HepG2 (cell line): ENCODE measurements around the gene SLC16A2.

Experiments
- CC2D1A ChIP-seq: sonication (generic); formaldehyde crosslinking; IDR thresholded peaks from 2 replicates; pipeline ENCODE4 v1.8.1; 2023; ENCODE audit warnings: mild to moderate bottlenecking, missing genetic modification reagents
- HMG20A ChIP-seq: IDR thresholded peaks from 2 replicates; pipeline ENCODE4 v1.6.1; 2016; ENCODE audit warnings: borderline replicate concordance
- NFKB2 ChIP-seq: sonication (generic); formaldehyde crosslinking; IDR thresholded peaks from 2 replicates; pipeline ENCODE4 v1.4.0; 2020; ENCODE audit warnings: missing genetic modification reagents, borderline replicate concordance
- POLR2A ChIP-seq, 2 experiments: IDR thresholded peaks; 2 replicates each; pipeline ENCODE4 v1.6.1; 2011; ENCODE audit warnings: low read depth in 2 of 2, low read length in 2 of 2, mild to moderate bottlenecking in 1 of 2, moderate library complexity in 1 of 2; ENCODE audit not compliant: insufficient read depth in 1 of 2
- SMC3 ChIP-seq: IDR thresholded peaks from 2 replicates; pipeline ENCODE4 v1.6.1; 2011; ENCODE audit warnings: low read length, improper control_type of control experiment
- SP2 ChIP-seq: sonication (generic); formaldehyde crosslinking; IDR thresholded peaks from 2 replicates; pipeline ENCODE4 v1.5.1; 2020; ENCODE audit warnings: mild to moderate bottlenecking, missing genetic modification reagents
- WIZ ChIP-seq: sonication (generic); formaldehyde crosslinking; IDR thresholded peaks from 2 replicates; pipeline ENCODE4 v1.5.1; 2020; ENCODE audit warnings: mild to moderate bottlenecking, missing genetic modification reagents
- ZNF558 ChIP-seq: sonication (generic); formaldehyde crosslinking; IDR thresholded peaks from 2 replicates; pipeline ENCODE4 v1.9.0; 2022; ENCODE audit warnings: mild to moderate bottlenecking, missing genetic modification reagents, borderline replicate concordance
- ZNF883 ChIP-seq: sonication (generic); formaldehyde crosslinking; IDR thresholded peaks from 2 replicates; pipeline ENCODE4 v1.5.1; 2020; ENCODE audit warnings: mild to moderate bottlenecking, missing genetic modification reagents; ENCODE audit errors: not compliant biosample characterization
- TF ChIP-seq, protein P1 (sequence below): sonication (generic); formaldehyde crosslinking; IDR thresholded peaks from 2 replicates; pipeline ENCODE4 v1.9.0; 2021; ENCODE audit warnings: missing genetic modification reagents, mild to moderate bottlenecking, borderline replicate concordance
- TF ChIP-seq, protein P2 (sequence below): sonication (generic); formaldehyde crosslinking; IDR thresholded peaks from 2 replicates; pipeline ENCODE4 v1.5.0; 2020; ENCODE audit warnings: mild to moderate bottlenecking, missing genetic modification reagents, moderate library complexity
- TF ChIP-seq, protein P3 (sequence below), 2 experiments: sonication (generic) in 1 of 2; formaldehyde crosslinking in 1 of 2; IDR thresholded peaks; 2 replicates each; pipeline versions ENCODE4 v1.4.0 to v1.6.1; 2018 to 2020; ENCODE audit warnings: missing genetic modification reagents in 2 of 2, borderline replicate concordance in 1 of 2, low read depth in 1 of 2, mild to moderate bottlenecking in 1 of 2, missing biosample characterization in 1 of 2

DNA sequence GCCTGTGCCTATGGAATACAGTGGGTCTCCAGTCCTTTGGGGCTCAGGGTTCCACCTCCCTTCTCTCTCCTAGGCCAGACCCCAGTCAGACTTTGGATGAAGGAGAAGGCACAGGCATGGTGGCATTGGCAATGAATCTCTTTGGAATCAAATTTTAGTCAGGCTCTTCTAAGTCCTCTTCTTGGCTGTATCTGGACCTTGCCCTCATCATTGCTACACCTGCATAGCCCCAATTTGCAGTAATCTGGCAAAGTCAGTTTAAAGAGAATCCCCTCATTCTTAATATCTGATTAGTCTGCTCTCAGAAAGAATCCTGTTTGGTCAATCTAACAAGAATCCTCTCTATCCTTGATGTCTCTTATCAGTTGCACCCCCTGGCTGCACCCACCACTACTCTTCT is 77.6 kb downstream of the SLC16A2 start:
- TF ChIP-seq, protein P1, sequence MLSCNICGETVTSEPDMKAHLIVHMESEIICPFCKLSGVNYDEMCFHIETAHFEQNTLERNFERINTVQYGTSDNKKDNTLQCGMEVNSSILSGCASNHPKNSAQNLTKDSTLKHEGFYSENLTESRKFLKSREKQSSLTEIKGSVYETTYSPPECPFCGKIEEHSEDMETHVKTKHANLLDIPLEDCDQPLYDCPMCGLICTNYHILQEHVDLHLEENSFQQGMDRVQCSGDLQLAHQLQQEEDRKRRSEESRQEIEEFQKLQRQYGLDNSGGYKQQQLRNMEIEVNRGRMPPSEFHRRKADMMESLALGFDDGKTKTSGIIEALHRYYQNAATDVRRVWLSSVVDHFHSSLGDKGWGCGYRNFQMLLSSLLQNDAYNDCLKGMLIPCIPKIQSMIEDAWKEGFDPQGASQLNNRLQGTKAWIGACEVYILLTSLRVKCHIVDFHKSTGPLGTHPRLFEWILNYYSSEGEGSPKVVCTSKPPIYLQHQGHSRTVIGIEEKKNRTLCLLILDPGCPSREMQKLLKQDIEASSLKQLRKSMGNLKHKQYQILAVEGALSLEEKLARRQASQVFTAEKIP (CRISPR knock-in tag), result no peak
- no peak for TF ChIP-seq SP2
- no peak for TF ChIP-seq NFKB2
- no peak for TF ChIP-seq HMG20A (CRISPR knock-in tag)
- TF ChIP-seq, protein P2, sequence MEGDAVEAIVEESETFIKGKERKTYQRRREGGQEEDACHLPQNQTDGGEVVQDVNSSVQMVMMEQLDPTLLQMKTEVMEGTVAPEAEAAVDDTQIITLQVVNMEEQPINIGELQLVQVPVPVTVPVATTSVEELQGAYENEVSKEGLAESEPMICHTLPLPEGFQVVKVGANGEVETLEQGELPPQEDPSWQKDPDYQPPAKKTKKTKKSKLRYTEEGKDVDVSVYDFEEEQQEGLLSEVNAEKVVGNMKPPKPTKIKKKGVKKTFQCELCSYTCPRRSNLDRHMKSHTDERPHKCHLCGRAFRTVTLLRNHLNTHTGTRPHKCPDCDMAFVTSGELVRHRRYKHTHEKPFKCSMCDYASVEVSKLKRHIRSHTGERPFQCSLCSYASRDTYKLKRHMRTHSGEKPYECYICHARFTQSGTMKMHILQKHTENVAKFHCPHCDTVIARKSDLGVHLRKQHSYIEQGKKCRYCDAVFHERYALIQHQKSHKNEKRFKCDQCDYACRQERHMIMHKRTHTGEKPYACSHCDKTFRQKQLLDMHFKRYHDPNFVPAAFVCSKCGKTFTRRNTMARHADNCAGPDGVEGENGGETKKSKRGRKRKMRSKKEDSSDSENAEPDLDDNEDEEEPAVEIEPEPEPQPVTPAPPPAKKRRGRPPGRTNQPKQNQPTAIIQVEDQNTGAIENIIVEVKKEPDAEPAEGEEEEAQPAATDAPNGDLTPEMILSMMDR, result no peak
- no peak for TF ChIP-seq ZNF558 (CRISPR knock-in tag)
- no peak for TF ChIP-seq WIZ
- no peak for TF ChIP-seq SMC3
- TF ChIP-seq, protein P3, sequence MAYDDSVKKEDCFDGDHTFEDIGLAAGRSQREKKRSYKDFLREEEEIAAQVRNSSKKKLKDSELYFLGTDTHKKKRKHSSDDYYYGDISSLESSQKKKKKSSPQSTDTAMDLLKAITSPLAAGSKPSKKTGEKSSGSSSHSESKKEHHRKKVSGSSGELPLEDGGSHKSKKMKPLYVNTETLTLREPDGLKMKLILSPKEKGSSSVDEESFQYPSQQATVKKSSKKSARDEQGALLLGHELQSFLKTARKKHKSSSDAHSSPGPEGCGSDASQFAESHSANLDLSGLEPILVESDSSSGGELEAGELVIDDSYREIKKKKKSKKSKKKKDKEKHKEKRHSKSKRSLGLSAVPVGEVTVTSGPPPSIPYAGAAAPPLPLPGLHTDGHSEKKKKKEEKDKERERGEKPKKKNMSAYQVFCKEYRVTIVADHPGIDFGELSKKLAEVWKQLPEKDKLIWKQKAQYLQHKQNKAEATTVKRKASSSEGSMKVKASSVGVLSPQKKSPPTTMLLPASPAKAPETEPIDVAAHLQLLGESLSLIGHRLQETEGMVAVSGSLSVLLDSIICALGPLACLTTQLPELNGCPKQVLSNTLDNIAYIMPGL (CRISPR knock-in tag; IDR thresholded peaks at IDR 0.05; ENCODE audit: borderline replicate concordance in 1 of 2, low read depth in 1 of 2), result no peak
- TF ChIP-seq CC2D1A (CRISPR knock-in tag), result no peak
- no peak for TF ChIP-seq ZNF883 (CRISPR knock-in tag)
- no peak for TF ChIP-seq POLR2A (IDR thresholded peaks at IDR 0.05; ENCODE audit: insufficient read depth in 1 of 2, low read depth in 2 of 2, low read length in 2 of 2)
